SJSA1 (cell line): ENCODE measurements around the gene EEFSEC. TPM values are rescaled to one million over a fixed set of nuclear protein-coding genes. Genes with fewer than 3 reads are reported as not detected.

Experiments used
- DNase-seq, 2 experiments: peaks; one replicate each; pipeline ENCODE4 v3.0.0-alpha.2; 2015 to 2020; ENCODE audit warnings: low spot score in 2 of 2, low read depth in 1 of 2
- H3K27ac ChIP-seq: fragments of 250-450 bp; sonication (Bioruptor Pico); 2 replicates; pipeline ENCODE4 v1.5.1; 2020; ENCODE audit warnings: mild to moderate bottlenecking, moderate library complexity
- H3K27me3 ChIP-seq: fragments of 250-450 bp; sonication (Bioruptor Pico); replicated peaks from 2 replicates; pipeline ENCODE4 v1.5.1; 2020; ENCODE audit warnings: mild to moderate bottlenecking, moderate library complexity
- H3K36me3 ChIP-seq: fragments of 250-450 bp; sonication (Bioruptor Pico); 2 replicates; pipeline ENCODE4 v1.5.1; 2020; ENCODE audit warnings: mild to moderate bottlenecking
- H3K4me1 ChIP-seq: fragments of 250-450 bp; sonication (Bioruptor Pico); replicated peaks from 2 replicates; pipeline ENCODE4 v1.6.1; 2021; ENCODE audit warnings: mild to moderate bottlenecking
- H3K4me3 ChIP-seq: fragments of 250-450 bp; sonication (Bioruptor Pico); 2 replicates; pipeline ENCODE4 v1.5.1; 2020; ENCODE audit warnings: mild to moderate bottlenecking
- H3K9me3 ChIP-seq: fragments of 250-450 bp; sonication (Bioruptor Pico); replicated peaks from 2 replicates; pipeline ENCODE4 v1.5.1; 2020; ENCODE audit warnings: mild to moderate bottlenecking
- total RNA-seq: library from RNA; depleted of rRNA; stranded (reverse); fragments of >200 nt; shearing (Covaris generic); gene quantifications from 2 replicates; pipeline ENCODE4 v1.2.3, GENCODE V29; 2014

EEFSEC gene
- total RNA-seq, 1 experiment from 2014 or later: 5.5 TPM

DNA sequence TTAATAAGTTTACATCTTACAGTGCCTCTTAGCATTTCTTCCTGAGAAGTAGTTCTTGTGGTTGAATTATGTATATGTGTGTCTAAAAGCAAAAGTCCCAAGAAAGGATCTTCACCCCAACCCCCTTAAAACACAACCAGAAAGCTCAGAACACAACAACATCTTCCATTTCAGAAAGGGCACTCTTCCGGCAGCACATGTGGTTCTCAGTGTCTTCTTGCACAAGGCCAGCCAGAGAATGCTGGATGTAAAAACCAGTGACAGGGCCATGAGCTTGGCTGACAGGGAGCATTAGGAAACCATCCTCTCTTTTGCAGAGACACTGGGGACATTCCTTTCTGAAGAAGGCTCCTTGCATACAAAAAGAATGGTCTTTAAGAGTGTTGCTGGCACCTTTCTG is 45.0 kb downstream of the EEFSEC start:
- H3K4me1 ChIP-seq: no peaks in the 10 kb centered on the region; the same call in 1 of the 2 replicates
- H3K9me3 ChIP-seq: no peaks in the 10 kb centered on the region
- DNase-seq: no peak
- H3K27me3 ChIP-seq: no peaks in the 10 kb centered on the region
- no peaks in the 10 kb centered on the region for H3K36me3 ChIP-seq
- H3K27ac ChIP-seq: no peak overlapping the region
- H3K4me3 ChIP-seq: no peak overlapping the region

GRCh38 chr3:128199110-128199509 is 45.8 kb downstream of the EEFSEC start:
- H3K27ac ChIP-seq: no peak overlapping the region
- H3K4me1 ChIP-seq: no peaks in the 10 kb centered on the region; the same call in 1 of the 2 replicates
- no peaks in the 10 kb centered on the region for H3K9me3 ChIP-seq
- no peak for DNase-seq
- no peaks in the 10 kb centered on the region for H3K36me3 ChIP-seq
- no peak overlapping the region for H3K4me3 ChIP-seq
- H3K27me3 ChIP-seq: no peaks in the 10 kb centered on the region

DNA sequence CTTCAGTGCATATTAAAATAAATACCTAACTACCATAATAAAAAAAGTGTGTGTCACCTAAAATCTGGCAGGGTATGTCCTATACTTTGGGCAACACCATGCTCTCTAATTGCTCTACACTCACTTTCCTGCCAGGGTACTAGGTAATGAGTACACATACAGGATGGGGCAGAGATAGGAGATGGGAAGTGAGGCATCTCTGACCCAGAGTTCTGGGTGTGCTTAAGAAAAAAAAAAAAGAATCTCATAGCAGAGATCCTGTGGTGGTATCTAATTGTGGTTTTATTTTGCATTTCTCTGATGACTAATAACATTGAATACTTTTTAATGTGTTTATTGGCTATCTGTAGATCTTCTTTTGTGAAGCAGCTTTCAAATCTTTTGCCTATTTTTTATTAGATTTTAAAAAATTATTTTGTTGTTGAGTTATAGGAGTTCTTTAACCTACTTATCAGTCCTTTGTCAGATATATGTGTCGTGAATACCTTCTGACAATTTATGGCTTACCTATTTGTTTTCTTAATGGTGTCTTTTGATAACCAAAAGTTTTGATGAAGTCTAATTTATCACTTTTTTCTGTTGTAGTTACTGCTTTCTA is 48.0 kb downstream of the EEFSEC start:
- Histone ChIP-seq H3K27me3 (no peaks in the 10 kb centered on the region), H3K9me3 (no peaks in the 10 kb centered on the region), H3K4me3 (no peak overlapping the region), H3K36me3 (no peaks in the 10 kb centered on the region), H3K27ac (no peak overlapping the region), H3K4me1 (no peaks in the 10 kb centered on the region; the same call in 1 of the 2 replicates)
- DNase-seq: no peak

DNA sequence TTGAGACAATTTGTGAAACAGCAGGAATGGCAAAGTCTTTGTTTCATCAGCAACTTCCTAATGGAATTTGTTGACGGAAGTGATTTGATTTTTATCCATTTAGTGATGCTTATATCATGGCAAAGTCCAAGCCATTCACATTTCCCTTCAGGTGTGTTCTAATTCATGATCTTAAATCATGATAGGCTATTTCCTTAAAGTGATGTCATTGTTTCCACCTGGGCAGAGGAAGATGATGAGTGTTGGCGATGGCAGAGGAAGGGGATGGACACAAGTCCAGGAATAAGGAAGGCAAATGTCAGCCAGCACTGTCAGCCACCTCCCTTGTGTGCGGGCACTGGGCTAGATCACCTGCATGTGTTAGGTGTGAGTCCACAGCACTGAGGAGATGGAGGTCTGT is 49.9 kb downstream of the EEFSEC start:
- no peaks in the 10 kb centered on the region for H3K4me1 ChIP-seq
- H3K4me3 ChIP-seq: no peak overlapping the region
- no peaks in the 10 kb centered on the region for H3K9me3 ChIP-seq
- H3K27ac ChIP-seq: no peak overlapping the region
- DNase-seq: no peak
- no peaks in the 10 kb centered on the region for H3K36me3 ChIP-seq
- H3K27me3 ChIP-seq: no peaks in the 10 kb centered on the region

- Histone ChIP-seq H3K27me3 (no peaks in the 10 kb centered on the region), H3K4me1 (0 out of 2 replicates have a peak, but pooled peaks cover 5% of the 10 kb centered on the region), H3K36me3 (no peaks in the 10 kb centered on the region), H3K4me3 (no peak overlapping the region), H3K27ac (no peak overlapping the region), H3K9me3 (no peaks in the 10 kb centered on the region)
- peak in 1 of 2 experiments; percentile 1 for DNase-seq
Observed at GRCh38 chr3:128205558-128206145, 52.4 kb downstream of the EEFSEC start.

DNA sequence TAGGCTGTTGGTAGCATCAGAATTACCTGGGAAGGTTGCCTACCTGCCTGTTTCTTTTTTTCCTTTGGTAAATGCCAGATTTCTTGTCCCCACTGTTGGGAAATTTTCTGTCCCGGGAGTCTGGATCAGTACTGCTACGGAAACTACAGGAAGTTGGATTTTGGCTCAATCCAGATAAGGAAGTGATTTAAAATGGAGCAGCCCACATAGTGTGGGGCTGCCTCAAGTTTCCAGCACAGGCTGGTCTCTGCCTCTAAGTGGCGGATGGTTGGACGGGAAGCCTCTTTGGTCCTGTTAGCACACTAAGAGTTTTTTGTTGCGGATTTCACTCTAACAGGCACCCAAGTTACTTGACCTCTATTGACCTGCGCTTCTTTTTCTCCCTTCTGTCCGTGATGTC is 54.7 kb downstream of the EEFSEC start:
- Histone ChIP-seq H3K9me3 (no peaks in the 10 kb centered on the region), H3K27ac (no peak overlapping the region)
- no peak for DNase-seq

GRCh38 chr3:128210711-128211110 is 57.4 kb downstream of the EEFSEC start:
- H3K9me3 ChIP-seq: no peaks in the 10 kb centered on the region
- H3K4me1 ChIP-seq: peaks cover 8% of the 10 kb centered on the region
- H3K4me3 ChIP-seq: no peak overlapping the region
- H3K27ac ChIP-seq: no peak overlapping the region
- no peak for DNase-seq
- H3K36me3 ChIP-seq: no peaks in the 10 kb centered on the region
- no peaks in the 10 kb centered on the region for H3K27me3 ChIP-seq

More for the DNA sequence above, 54.7 kb downstream of the EEFSEC start:
- H3K27me3 ChIP-seq: no peaks in the 10 kb centered on the region
- no peak overlapping the region for H3K4me3 ChIP-seq
- H3K36me3 ChIP-seq: no peaks in the 10 kb centered on the region
- H3K4me1 ChIP-seq: 0 out of 2 replicates have a peak, but pooled peaks cover 5% of the 10 kb centered on the region

- no peaks in the 10 kb centered on the region for H3K36me3 ChIP-seq
- no peaks in the 10 kb centered on the region for H3K27me3 ChIP-seq
- H3K27ac ChIP-seq: no peak overlapping the region
- no peak overlapping the region for H3K4me3 ChIP-seq
- DNase-seq: no peak
- H3K9me3 ChIP-seq: no peaks in the 10 kb centered on the region
- H3K4me1 ChIP-seq: peaks cover 32% of the 10 kb centered on the region
Observed at GRCh38 chr3:128214056-128214455, 60.8 kb downstream of the EEFSEC start.

- Histone ChIP-seq H3K36me3 (no peaks in the 10 kb centered on the region), H3K27ac (no peak overlapping the region), H3K4me1 (peaks cover 26% of the 10 kb centered on the region), H3K27me3 (no peaks in the 10 kb centered on the region), H3K9me3 (no peaks in the 10 kb centered on the region), H3K4me3 (no peak overlapping the region)
- no peak for DNase-seq
Observed at GRCh38 chr3:128215290-128215689, 62.0 kb downstream of the EEFSEC start.

DNA sequence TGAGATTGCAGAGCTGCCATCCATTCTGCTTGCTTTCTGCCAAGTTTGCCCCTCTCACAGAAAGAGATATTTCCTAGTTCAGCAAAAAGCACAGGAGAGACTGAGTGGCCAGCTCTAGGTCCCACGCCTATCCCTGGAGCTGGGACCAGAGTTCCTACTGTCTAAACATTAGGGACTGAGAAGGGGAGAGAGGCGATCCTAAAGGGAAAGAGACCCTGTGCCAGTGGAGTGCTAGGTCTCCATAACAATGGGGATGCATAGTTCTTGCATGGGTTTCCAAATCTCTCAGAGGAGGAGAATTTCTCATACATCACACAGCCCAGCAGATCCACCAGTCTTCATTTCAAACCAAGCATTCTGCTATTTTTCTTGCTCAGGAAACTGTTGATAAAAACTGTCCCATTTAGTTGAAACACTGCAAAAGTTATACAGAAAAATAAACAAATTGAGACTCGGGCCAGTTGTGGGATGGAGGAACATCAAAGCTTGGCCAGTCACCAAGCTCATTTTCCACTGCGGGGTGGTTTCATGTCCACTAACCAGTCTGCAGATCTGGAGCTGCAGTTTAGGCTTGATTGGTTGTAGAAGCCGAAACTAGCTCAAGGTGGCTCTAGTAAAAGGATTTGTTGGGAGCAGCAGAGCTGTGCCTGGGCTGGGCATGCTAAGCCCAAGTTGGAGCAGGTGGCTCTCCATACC is 62.7 kb downstream of the EEFSEC start:
- DNase-seq: no peak
- no peaks in the 10 kb centered on the region for H3K9me3 ChIP-seq
- H3K4me1 ChIP-seq: peaks cover 26% of the 10 kb centered on the region
- no peaks in the 10 kb centered on the region for H3K27me3 ChIP-seq
- no peaks in the 10 kb centered on the region for H3K36me3 ChIP-seq
- no peak overlapping the region for H3K27ac ChIP-seq
- no peak overlapping the region for H3K4me3 ChIP-seq

GRCh38 chr3:128217702-128218547 is 64.6 kb downstream of the EEFSEC start:
- no peak overlapping the region for H3K4me3 ChIP-seq
- H3K9me3 ChIP-seq: no peaks in the 10 kb centered on the region
- no peak for DNase-seq
- H3K4me1 ChIP-seq: peaks cover 26% of the 10 kb centered on the region
- H3K27me3 ChIP-seq: no peaks in the 10 kb centered on the region
- H3K36me3 ChIP-seq: no peaks in the 10 kb centered on the region
- no peak overlapping the region for H3K27ac ChIP-seq

GRCh38 chr3:128218548-128219257 is 65.4 kb downstream of the EEFSEC start:
- Histone ChIP-seq H3K9me3 (no peaks in the 10 kb centered on the region), H3K4me1 (peaks cover 26% of the 10 kb centered on the region), H3K27ac (no peak overlapping the region), H3K27me3 (no peaks in the 10 kb centered on the region), H3K36me3 (no peaks in the 10 kb centered on the region), H3K4me3 (no peak overlapping the region)
- no peak for DNase-seq

DNA sequence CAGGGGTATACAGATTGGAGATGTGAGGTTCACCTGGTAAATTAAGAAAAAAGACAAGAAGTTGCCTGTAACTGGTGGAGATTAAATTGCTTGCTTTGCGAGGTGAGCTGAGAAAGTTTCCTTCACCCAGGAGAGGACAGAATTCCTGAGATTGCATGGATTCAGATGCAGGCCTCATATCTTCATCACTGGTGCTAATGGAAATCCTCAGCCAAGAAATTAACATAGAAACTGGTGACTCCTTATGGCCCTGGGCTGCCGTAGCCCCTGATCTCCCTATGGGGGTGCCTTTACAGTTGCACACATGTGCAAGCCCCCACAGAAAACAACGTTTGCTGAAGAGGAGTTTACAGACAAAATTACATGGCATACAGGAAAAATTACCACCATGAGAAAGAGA is 68.0 kb downstream of the EEFSEC start:
- no peaks in the 10 kb centered on the region for H3K9me3 ChIP-seq
- H3K36me3 ChIP-seq: no peaks in the 10 kb centered on the region
- H3K4me1 ChIP-seq: peaks cover 26% of the 10 kb centered on the region
- no peak overlapping the region for H3K4me3 ChIP-seq
- no peak for DNase-seq
- H3K27ac ChIP-seq: no peak overlapping the region
- H3K27me3 ChIP-seq: no peaks in the 10 kb centered on the region
